HFFc6 (cell line): ENCODE data around the gene NRG2. TPM values are rescaled to one million over a fixed set of nuclear protein-coding genes. Genes with fewer than 3 reads are reported as not detected.

Experiments
- DNase-seq: peaks from one replicate; pipeline ENCODE4 v3.0.0-alpha.2; 2018
- H3K27ac Mint-ChIP-seq: 2 replicates; pipeline ENCODE4 v1.8.0; 2020; ENCODE audit warnings: mild to moderate bottlenecking, mixed read lengths
- H3K27me3 Mint-ChIP-seq: 2 replicates; pipeline ENCODE4 v1.8.0; 2021; ENCODE audit warnings: mild to moderate bottlenecking, moderate library complexity, mixed read lengths; ENCODE audit not compliant: insufficient read depth
- H3K36me3 Mint-ChIP-seq: 2 replicates; pipeline ENCODE4 v1.8.0; 2021; ENCODE audit warnings: low read depth, mixed read lengths
- H3K4me1 Mint-ChIP-seq: 2 replicates; pipeline ENCODE4 v1.8.0; 2020; ENCODE audit warnings: low read depth, mixed read lengths
- H3K4me3 Mint-ChIP-seq: 2 replicates; pipeline ENCODE4 v1.8.0; 2020; ENCODE audit warnings: mild to moderate bottlenecking, moderate library complexity, mixed read lengths
- H3K9me3 Mint-ChIP-seq: 2 replicates; pipeline ENCODE4 v1.8.0; 2020; ENCODE audit warnings: mild to moderate bottlenecking, mixed read lengths
- total RNA-seq, 6 experiments: library from RNA; stranded (reverse); fragmentation: NEBNext Ultra II Directional; extraction: Animal tissue kit (Norgen Biotek cat#: 25700); gene quantifications; 2 replicates in 1 of 6; 3 replicates in 5 of 6; pipeline ENCODE4 v1.2.3, GENCODE V29; 2021
- TF ChIP-seq, protein P1 (sequence below): fragments of 200-600 bp; sonication (generic); IDR thresholded peaks from 2 replicates; pipeline ENCODE4 v1.5.0; 2021; ENCODE audit warnings: antibody characterized with exemption, mild to moderate bottlenecking

Gene NRG2
- total RNA-seq, 6 experiments from 2014 or later, result 0.11 to 0.35 (median 0.19) TPM; not detected in 1

DNA sequence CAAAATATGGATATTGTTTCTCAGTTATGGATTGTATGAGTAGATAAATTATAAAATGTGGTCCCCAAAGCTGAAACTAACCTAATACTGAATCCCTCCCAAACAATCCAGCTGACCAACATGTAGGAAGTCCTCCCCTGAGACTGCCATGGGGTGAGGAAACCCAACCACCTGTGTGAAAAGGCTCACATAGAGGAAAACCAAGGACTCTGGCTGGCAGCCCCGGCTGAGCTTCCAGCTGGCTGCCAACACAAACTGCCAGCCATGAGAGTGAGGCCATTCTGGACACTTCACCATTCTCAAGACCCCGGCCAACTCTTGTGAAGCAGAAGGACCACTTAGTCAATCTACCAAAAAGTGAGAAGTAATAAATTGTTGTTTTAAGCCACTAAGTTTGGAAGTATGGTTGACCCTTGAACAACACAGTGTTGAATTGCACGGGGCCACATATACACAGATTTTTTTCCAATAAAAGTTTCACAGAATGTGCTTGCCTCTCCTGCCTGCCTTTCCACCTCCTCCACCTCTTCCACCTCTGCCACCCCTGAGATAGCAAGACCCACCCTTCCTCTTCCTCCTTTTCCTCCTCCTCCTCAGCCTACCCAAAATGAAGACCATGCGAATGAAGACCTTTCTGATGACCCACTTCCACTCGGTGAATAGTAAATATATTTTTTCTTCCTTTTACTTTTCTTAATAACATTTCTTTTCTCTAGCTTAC, 15.3 kb upstream of the NRG2 start:
- Mint-ChIP-seq H3K4me1 (no peaks in the 10 kb centered on the region), H3K4me3 (no peak overlapping the region), H3K27me3 (peaks cover 20% of the 10 kb centered on the region), H3K27ac (no peak overlapping the region), H3K9me3 (no peaks in the 10 kb centered on the region), H3K36me3 (no peaks in the 10 kb centered on the region)
- TF ChIP-seq, protein P1, sequence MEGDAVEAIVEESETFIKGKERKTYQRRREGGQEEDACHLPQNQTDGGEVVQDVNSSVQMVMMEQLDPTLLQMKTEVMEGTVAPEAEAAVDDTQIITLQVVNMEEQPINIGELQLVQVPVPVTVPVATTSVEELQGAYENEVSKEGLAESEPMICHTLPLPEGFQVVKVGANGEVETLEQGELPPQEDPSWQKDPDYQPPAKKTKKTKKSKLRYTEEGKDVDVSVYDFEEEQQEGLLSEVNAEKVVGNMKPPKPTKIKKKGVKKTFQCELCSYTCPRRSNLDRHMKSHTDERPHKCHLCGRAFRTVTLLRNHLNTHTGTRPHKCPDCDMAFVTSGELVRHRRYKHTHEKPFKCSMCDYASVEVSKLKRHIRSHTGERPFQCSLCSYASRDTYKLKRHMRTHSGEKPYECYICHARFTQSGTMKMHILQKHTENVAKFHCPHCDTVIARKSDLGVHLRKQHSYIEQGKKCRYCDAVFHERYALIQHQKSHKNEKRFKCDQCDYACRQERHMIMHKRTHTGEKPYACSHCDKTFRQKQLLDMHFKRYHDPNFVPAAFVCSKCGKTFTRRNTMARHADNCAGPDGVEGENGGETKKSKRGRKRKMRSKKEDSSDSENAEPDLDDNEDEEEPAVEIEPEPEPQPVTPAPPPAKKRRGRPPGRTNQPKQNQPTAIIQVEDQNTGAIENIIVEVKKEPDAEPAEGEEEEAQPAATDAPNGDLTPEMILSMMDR, result no peak
- no peak for DNase-seq

DNA sequence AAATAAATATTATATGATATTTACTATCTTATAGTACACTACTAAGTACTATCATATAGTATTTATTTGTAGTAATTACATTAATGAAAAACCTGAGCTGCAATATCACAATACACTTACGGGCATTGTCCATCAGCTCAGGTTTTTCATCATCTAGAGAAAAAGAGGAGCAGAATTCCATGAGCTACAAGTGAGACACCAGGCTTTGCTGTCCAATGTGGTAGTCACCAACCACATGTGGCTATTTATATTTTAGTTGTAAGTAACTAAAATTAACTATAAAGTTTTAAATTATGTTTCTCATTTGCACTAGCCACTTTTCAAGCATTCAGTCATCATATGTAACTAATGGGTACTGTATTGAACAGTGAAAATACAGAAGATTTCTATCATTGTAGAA, 13.8 kb upstream of the NRG2 start:
- H3K36me3 Mint-ChIP-seq, result no peaks in the 10 kb centered on the region
- H3K4me1 Mint-ChIP-seq, result no peaks in the 10 kb centered on the region
- no peaks in the 10 kb centered on the region for H3K9me3 Mint-ChIP-seq
- H3K27ac Mint-ChIP-seq, result no peak overlapping the region
- H3K27me3 Mint-ChIP-seq, result peaks cover 12% of the 10 kb centered on the region
- no peak overlapping the region for H3K4me3 Mint-ChIP-seq
- TF ChIP-seq, protein P1, result no peak
- no peak for DNase-seq

DNA sequence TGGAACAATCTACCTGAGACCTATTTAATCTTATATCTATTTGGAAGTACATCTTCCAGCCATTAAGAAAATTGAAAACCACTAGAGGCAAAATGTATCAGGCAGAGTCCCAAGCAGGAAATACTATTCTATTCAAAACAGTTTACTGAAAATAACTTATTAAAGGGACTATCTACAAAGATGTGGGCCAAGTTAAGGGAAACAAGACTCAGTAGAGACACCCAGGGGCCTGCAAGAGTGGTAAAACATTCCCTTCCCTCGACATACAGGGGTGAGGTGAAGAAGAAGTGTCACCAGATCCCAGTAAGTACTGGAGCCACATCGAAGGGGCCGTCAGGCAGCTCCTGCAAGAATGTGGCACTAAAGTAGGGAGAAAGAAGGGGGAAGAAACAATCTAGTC, 12.1 kb upstream of the NRG2 start:
- TF ChIP-seq, protein P1, result no peak
- Mint-ChIP-seq H3K4me1 (no peaks in the 10 kb centered on the region), H3K27me3 (peaks cover 8% of the 10 kb centered on the region), H3K36me3 (no peaks in the 10 kb centered on the region), H3K27ac (no peak overlapping the region), H3K4me3 (no peak overlapping the region), H3K9me3 (no peaks in the 10 kb centered on the region)
- DNase-seq, result no peak

DNA sequence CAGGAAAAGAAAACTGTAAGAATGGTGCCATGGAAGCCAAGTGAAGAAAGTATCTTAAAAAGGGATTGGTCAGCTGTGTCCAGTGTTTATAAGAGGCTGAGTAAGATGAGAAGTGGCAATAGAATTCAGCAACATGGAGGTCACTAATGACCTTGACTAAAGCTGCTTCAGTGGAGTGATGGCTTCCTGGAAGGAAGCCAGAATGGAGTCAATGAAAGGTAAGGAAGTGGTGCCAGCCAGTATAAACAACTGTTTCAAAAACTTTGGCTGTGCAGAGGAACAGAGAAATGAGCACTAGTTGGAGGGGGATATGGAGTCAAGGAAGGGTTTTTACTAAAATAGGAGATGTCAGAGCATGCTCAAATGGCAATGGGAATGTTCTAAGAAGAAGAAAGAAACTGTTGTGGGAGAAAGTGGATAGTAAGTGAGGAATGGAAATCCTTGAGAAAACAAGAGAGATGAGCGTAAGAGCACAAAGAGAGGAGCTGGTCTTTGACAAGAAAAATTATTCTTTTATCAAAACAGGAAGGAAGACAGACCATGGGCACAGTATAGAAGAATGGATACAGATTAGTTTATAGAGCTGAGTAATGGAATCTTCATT, 11.1 kb upstream of the NRG2 start:
- Mint-ChIP-seq H3K27me3 (peaks cover 12% of the 10 kb centered on the region), H3K36me3 (no peaks in the 10 kb centered on the region), H3K9me3 (no peaks in the 10 kb centered on the region), H3K27ac (no peak overlapping the region), H3K4me3 (no peak overlapping the region), H3K4me1 (no peaks in the 10 kb centered on the region)
- DNase-seq, result no peak
- TF ChIP-seq, protein P1, result no peak

DNA sequence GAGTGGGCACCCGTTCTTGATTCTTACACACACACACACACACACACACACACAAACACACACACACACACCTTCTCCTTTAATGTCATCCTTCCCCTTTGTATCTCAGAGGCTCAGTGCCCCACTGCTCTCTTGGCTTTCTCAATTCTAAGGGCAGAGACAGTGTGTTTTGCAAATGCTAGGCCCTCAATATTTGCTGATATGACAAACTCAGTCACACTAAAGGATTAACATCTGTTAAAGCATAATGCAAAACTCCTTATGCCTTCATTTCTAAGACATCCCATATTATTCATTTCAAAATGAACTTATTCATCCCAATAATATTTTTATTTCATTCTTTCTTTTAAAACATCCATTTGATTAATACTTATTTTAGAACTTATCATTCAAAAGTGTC, 8.9 kb upstream of the NRG2 start:
- Mint-ChIP-seq H3K27me3 (peaks cover 25% of the 10 kb centered on the region), H3K4me1 (no peaks in the 10 kb centered on the region), H3K36me3 (no peaks in the 10 kb centered on the region), H3K9me3 (no peaks in the 10 kb centered on the region), H3K4me3 (no peak overlapping the region), H3K27ac (no peak overlapping the region)
- TF ChIP-seq, protein P1, result no peak
- DNase-seq, result no peak
